Fibroblast of the aortic adventitia (primary cell): Measurements from ENCODE around the gene JDP2. TPM values are rescaled to one million over a fixed set of nuclear protein-coding genes. Genes with fewer than 3 reads are reported as not detected.
"Not testable (repeated sequence)": the region's sequence is repeated elsewhere in the genome, so short reads cannot be mapped to it uniquely, and the experiment has no call there.

Experiments
- DNase-seq: peaks from one replicate; pipeline ENCODE4 v3.0.0-alpha.2; 2010; ENCODE audit warnings: low read depth
- H3K4me3 ChIP-seq: 2 replicates; pipeline ENCODE4 v1.5.1; 2011; ENCODE audit warnings: low read depth, mild to moderate bottlenecking, control low read depth, low read length, moderate library complexity
- CTCF ChIP-seq: IDR thresholded peaks from 2 replicates; pipeline ENCODE4 v1.5.1; 2011; ENCODE audit warnings: mild to moderate bottlenecking, low read length, control low read depth, inconsistent platforms; ENCODE audit not compliant: insufficient read depth
- total RNA-seq: library from RNA; depleted of rRNA; stranded (reverse); fragments of >200 nt; gene quantifications from 2 replicates; pipeline ENCODE4 v1.2.3, GENCODE V29; 2012; ENCODE audit warnings: low replicate concordance

JDP2 gene
- total RNA-seq, 1 donor = 80.1 TPM

- DNase-seq = no peak
- H3K4me3 ChIP-seq = no peak overlapping the region
- no peak for TF ChIP-seq CTCF
Observed at GRCh38 chr14:75461755-75462349, 34.0 kb downstream of the JDP2 start.

- no peak for DNase-seq
- no peak for TF ChIP-seq CTCF
- H3K4me3 ChIP-seq = no peak overlapping the region
Observed at GRCh38 chr14:75464626-75465025, 36.8 kb downstream of the JDP2 start.

- no peak for TF ChIP-seq CTCF
- no peak overlapping the region for H3K4me3 ChIP-seq
- no peak for DNase-seq
Observed at GRCh38 chr14:75467763-75468162, 39.9 kb downstream of the JDP2 start.

- TF ChIP-seq CTCF = no peak
- DNase-seq = no peak
- no peak overlapping the region for H3K4me3 ChIP-seq
Observed at GRCh38 chr14:75469164-75469563, 41.3 kb downstream of the JDP2 start.

GRCh38 chr14:75469606-75470237 lies 41.9 kb downstream of the JDP2 start:
- no peak for TF ChIP-seq CTCF
- DNase-seq = no peak
- no peak overlapping the region for H3K4me3 ChIP-seq

GRCh38 chr14:75470238-75470797 lies 42.5 kb downstream of the JDP2 start:
- no peak for TF ChIP-seq CTCF
- H3K4me3 ChIP-seq = no peak overlapping the region
- DNase-seq = no peak

GRCh38 chr14:75471059-75471458 lies 43.2 kb downstream of the JDP2 start:
- no peak for TF ChIP-seq CTCF
- no peak overlapping the region for H3K4me3 ChIP-seq
- no peak for DNase-seq

- not testable (repeated sequence) for DNase-seq, H3K4me3 ChIP-seq
Observed at GRCh38 chr14:75474127-75474526, 46.3 kb downstream of the JDP2 start.
